GM18867 (cell line): ENCODE data around the gene SP140.

ENCODE experiments used
- ATAC-seq: cut with Tn5 transposase; IDR thresholded peaks from one replicate; pipeline ENCODE4 v1.9.1; 2021; ENCODE audit warnings: mild to moderate bottlenecking, moderate library complexity; ENCODE audit not compliant: unreplicated experiment

Gene SP140

DNA sequence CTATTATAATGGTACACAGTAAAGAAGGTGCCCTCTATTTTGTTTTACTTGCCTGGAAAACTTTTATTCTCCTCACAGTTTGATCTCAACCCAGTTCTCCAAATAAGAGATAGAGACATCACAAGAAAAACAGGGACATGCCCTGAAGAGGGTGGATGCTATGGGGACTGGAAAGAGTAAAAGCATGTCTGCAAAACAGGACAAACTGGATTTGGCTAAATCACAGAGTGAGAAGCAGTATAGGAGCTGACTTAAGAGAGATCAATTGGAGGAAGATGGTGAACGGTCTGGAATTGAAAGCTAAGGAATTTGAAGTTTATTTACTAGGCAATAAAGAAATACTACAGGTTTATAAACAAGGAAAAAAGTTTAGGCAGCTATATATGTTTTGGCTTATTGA is 134.5 kb downstream of the SP140 start:
- no peak for ATAC-seq

DNA sequence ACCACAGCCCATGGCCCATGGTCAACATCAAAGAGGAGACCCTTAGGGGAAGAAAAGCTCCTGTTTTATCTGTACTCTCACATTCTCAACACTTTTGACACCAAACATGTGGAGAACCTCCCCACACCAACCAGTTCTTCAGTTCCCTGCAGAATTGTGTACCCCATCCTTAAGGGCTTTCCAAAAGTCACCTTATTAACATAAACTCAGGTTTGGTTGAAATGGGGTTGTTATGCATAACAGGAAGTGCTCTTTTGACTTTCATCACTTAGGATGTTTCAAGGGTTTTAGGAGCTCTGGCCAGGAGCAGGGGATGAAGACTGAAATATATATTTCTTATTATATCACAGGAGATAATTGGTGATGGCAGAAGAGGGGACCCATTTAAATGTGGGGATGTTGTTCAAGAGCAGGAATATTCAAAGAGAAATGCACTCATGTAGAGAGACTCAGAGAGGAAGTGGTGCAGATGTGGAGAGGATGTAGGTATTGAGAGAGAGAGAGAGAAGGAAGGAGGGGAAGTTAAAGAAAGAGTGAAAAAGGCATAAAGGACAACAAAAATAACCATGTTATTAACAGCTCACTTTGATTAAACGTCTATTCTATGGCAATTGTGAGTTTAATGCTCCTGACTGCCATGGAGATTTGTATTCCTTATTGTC is 136.6 kb downstream of the SP140 start:
- ATAC-seq = no peak
